NCI-H128 (cell line): Measurements from ENCODE around the gene CCM2L.

Experiments used
- DNase-seq: peaks from one replicate; lab custom pipeline; 2025; ENCODE audit not compliant: unreplicated experiment; lab: John Stamatoyannopoulos, UW

CCM2L gene

DNA sequence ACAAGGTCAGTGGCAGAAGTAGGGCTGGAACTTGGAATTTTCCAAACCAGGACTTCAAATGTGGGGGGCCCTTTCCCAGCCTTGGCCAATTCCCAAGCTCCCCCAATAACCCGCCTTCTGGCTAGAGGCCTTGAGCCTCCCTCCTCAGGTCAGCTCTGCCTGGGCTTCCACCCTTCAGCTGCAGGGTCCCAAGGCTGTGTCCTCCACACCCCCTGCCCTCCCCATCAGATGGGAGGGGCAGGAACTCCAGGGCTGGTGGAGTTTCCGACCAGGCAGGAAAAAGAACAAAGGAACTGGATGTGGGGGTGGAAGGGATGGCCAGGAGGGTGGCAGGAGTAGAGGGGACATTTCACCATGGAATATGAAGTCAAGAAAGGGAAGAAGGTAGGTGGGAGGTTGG lies at the start of gene CCM2L:
TSS of gene CCM2L (plus strand) at position 338 of the 400 bp plus-strand sequence. CDS start at position 355, 17 bp downstream.
- no peak for DNase-seq

DNA sequence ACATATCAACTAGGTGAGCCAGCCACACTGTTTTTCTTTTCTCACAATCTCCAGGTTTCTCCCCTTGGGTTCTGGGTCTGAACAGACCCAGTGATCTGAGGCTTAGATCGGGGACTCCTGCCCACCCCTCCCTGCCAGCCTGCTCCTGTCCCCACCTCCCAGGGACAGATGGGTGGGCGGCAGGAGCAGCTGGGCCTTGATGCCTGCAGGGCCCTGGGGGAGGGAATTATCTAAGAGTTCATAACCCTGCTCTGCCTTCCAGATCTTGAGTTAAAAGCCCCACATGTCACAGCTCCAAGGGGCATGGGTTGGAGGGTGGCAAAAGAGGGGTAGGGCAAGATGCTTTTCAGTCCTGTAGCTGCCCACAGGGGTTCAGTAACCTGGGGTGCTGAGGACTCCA lies 47.5 kb upstream of the CCM2L start:
- no peak for DNase-seq

DNA sequence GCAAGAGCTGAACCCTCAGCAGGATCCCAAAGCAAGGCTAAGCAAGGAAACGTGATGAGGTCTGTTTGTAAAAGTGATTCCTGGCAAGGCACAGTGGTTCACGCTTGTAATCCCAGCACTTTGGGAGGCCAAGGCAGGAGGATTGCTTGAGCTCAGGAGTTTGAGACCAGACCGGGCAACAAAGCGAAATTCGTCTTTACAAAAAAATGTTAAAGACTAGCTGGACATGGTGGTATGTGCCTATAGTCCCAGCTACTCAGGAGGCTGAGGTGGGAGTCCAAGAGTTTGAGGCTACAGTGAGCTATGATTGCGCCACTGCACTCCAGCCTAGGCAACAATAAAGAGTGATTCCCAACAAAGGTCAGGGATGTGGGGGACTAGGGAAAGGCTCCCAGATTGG lies 46.3 kb upstream of the CCM2L start:
- no peak for DNase-seq

DNA sequence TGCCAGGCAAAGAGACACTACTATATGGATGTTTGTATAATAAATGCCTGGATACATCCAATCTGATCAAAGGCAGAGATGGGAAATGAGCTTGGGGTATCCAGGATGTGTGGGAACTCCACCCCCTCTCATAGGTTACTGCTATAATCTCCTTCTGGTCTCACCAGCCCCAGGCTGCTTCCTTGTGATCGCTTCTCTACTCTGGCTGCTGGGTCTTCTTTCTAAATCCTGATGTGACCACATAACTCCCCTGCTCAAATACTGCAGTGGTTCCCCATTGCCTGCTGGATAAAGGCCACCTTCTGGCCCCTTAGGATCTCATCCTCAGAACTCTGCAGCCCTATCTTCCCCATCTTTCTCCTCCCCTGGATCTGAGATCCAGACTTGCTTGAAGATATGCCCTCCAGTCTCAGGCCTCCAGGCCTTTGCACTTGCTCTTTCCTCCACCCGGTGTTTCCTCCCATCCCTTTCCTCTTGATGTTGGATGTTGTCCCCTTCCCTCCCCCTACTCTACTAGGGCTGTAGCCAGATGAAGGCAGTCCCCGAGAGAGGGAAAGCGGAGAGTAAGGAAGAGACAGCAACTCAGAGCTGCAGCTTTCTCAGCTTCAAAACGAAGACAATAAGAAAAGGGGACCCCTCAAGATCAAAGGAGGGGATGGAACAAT lies 43.1 kb upstream of the CCM2L start:
- no peak for DNase-seq

DNA sequence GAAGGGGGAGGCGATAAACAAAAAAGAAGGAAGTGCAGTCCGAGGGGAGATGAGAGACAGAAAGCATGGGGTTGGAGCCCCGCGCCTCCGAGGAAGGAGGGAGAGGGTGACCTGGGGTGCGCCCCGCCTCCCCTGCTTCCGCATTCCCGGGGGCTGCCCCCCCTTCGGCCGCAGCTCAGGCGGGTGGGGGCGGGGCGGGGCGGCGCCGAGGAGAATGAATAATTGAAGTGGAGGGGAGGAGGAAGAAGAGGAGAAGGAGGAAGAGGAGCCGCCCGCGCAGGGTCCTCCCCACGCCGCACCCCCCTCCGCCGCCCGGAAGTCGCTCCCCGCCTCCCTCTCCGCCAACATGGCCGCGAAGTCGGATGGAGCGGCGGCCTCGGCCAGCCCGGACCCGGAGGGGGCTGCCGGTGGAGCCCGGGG lies 42.4 kb upstream of the CCM2L start, which contains the start of gene XKR7:
TSS of gene XKR7 (plus strand) at position 322 of the 420 bp plus-strand sequence. CDS start at position 347, 25 bp downstream.
- DNase-seq = peak; percentile 34

DNA sequence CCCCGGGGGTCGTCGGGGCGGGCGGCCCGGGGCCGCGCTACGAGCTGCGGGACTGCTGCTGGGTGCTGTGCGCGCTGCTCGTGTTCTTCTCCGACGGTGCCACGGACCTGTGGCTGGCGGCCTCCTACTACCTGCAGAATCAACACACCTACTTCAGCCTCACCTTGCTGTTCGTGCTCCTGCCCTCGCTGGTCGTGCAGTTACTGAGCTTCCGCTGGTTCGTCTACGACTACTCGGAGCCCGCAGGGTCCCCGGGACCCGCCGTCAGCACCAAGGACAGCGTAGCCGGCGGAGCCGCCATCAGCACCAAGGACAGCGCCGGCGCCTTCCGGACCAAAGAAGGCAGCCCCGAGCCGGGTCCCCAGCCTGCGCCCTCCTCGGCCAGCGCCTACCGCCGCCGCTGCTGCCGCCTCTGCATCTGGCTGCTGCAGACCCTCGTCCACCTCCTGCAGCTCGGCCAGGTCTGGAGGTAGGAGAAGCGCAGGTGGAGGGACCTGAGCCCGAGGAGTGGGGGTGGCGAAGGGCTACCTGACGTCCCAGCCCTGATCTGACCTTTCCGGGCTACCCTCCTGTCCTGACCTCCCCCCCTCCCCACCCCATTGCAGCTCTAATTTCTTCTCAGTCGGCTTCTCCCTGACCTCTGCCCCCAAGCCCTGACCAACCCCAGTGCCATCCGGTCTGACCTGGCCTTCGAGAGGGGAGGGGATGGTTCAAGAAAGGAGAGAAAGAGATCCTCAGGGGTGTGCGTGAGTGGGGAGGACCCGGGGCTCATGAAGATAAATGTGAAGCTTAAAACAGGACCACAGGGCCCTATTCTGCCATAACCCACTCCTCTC lies 41.7 kb upstream of the CCM2L start:
- no peak for DNase-seq

DNA sequence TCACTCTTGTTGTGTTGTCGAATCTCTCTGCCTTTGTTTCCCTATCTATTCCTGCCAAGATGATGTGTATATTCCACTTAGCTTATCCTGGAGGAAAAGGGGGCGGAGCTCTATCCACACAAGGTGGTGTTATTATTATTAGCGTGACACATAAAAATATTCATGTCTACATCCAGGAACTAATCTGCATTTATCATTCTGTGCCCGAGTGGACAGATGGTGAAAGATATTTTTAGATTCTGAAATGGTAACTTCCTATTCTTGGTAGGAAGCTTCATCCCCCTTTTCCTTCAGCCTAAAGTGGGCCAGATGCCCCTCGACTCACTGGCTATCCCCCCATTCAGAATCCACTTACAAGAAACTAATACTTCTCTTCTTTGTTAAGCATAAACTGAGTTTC lies 40.2 kb upstream of the CCM2L start:
- no peak for DNase-seq

DNA sequence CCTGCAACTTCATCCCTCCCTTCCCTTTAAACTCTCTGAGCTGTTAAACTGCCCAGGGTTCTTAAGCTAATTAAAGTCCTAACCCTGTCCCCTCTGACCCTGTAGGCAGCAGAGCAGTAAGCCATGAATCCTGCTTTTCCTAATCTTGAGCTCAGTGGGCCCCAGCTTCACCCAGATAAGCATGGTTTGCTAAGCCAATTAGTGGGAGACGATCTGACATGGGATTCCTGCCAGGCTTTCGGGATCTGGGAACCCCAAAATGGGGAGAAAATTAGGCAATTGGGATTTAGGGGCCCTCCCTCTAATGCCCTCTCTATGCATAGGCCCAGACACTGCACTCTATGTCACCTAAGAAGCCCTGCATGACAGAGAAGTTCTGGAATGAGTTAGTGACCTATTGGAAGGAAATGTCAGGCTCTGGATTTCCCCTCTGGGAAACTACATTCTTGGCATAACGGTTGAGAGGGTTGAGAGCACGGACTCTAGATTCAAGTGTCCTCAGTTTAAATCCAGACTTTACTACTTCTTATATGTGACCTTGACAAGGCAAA lies 37.7 kb upstream of the CCM2L start:
- DNase-seq = no peak

DNA sequence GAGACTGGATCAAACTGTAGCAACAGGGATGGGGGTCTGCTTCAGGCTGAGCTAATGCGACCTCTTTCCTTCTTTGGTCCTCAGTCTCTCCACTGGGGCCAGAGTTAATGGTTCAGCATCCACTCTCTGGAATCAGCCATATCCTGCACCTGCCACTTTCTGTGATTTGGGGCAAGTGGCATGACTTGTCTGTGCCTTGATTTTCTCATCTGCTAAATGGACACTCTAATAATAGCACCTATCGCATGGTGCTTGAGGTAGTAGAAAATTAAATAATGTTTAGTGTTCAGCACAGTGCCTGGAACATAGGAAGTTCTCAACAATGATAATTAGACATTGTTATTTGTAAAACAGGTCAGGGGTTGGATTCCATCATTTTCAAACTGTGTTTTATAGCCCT lies 35.9 kb upstream of the CCM2L start:
- no peak for DNase-seq

DNA sequence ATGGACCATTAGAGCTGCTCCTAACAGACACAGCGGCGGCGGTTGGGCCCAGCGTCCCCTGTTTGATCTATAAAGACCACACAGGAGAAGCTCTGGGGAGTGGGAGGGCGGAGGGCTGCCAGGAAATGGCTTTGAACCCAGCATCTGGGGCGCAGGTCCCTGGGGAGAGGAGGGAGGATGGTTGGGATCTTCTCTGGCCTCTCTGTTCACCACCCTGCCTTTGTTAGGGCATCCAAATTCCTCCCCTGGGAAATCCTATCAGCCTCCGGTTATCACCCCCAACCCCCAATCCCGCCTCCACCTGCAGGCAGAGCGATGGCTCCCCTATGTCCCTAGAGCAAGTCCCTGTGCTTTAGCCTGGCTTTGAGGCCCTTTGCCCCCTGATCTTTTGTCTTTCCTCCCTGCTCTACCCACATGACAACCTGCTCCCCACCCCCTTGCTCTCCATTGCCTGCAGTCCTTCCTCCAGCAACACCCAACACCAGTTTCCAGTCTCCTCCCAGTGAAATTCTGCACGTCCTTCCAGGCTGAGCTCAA lies 35.2 kb upstream of the CCM2L start:
- DNase-seq = no peak

DNA sequence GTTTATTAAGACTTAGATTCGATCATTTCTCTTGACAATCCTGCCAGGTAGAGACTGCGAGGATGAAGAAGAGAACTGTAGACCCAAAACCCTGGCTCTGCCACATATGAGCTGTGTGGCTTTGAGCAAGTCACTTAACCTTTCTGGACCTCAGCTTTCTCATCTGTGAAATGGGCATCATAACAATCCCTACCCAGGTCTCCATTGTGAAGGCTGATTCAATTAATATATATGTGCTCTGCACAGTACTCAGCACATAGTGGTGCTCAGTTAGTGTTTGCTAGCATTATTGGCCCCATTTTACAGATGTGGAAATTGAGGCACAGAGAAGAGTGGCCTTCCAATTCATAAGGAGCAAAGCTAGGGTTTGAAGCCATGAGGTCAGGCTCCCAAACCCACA lies 34.4 kb upstream of the CCM2L start:
- DNase-seq = no peak

DNA sequence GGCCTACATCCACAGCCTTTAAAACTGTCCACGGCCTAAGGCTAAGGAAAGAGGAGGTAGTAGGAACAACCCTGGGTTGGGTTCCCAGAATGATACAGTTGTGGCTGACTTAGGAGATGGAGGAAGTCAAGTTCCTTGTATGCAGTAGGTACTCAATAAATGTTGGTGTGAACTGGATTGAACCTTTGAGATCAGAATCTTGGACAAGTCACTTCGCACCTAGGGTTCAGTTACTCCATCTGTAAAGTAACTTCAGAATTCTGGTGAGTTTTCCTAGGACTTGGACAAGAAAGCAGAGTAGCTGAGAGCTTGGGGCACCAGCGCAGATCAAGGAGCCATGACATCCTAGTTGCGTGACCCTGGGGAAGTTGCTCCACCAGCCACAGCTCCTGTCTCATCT lies 33.2 kb upstream of the CCM2L start:
- no peak for DNase-seq

DNA sequence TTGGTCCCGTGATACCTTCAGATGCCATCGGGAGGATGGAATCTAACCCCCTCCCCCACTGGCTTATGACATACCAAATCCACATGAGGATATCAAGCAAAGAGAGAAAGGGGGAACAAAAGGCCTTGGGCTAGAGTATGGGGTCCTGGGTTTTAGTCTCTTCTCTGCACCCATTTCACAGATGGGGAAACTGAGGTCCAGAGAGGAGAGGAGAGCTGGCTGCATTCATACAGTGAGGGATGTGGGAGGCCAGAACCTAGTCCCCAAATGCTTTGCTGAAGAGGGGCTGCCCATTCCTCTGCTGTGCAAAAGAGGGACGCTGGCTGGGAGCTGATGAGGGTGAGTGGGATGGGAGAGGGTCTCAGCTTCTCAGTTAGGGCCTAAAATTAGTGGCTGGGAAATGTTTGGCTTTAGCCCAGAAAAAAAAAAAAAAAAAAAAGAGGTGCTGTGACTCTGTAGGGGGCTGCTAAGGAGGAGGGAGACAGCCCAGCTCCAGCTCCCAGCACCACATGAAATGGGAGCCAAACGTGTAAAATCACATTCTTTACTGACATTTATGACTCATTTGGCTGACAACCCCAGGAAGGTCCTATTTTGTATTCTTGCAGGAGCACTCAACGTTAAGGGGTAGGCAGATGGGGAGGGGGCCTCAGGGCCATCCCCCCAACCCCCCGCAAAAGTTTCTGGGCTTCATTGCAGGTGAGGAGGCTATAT lies 30.4 kb upstream of the CCM2L start:
- DNase-seq = no peak

DNA sequence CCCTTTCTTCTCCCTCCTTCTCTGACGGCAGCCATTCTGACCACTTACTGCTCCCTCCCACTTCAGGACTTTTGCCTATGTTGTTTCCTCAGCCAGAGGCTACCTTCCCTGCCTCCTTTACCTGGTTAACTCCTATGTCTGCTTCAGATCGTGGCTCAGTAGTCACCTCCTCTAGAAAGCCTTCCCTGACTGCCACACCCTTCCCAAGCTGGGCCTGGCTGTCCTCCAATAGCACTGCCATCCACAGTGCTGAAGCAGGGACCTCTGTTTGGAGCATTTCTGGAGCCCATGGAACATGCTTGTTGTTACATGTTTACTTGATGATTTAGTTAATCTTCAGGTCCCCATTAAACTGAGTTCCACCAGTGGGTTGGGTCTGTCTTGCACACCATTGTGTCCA lies 28.5 kb upstream of the CCM2L start:
- DNase-seq = no peak

DNA sequence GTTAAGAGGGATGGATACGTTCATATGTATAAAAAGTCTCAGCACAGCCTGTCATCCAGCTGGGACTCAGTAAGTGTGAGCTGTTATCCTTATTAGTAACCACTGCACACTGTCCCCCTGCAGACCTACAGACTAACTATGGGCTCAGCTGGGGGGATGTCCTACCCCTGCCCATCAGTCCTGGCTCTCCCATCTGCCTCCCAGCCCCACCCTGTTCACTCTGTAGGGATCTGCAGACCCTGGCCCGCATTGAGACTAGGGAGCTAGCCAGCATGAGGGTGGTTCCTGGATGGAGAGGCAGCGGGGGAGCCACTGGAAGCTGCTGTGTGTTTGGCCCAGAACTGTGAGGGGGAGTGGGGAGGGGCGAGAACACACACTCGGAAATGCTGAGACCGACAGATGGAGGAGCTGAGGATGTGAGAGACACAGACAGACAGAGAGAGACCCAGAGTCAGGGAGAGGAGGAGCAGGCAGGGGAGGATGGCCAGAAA lies 25.2 kb upstream of the CCM2L start:
- no peak for DNase-seq

DNA sequence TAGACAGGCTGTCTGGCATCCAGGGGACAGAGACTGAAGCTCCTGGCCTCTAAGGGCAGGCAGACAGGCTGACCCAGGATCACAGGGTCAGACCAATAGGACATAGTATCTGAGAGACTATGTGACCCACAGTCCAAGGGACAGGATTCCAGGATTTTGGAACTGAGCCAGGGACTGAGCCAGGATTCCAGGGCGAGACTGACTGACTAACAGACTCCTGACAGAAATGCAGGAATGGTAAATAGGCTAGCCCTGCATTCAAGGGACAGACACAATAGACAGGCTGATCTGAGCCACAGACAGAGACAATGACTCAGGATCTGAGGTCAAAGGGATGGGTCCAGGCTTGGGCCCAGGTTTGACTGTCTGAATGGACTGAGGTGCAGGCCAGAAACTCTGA lies 22.5 kb upstream of the CCM2L start:
- no peak for DNase-seq

DNA sequence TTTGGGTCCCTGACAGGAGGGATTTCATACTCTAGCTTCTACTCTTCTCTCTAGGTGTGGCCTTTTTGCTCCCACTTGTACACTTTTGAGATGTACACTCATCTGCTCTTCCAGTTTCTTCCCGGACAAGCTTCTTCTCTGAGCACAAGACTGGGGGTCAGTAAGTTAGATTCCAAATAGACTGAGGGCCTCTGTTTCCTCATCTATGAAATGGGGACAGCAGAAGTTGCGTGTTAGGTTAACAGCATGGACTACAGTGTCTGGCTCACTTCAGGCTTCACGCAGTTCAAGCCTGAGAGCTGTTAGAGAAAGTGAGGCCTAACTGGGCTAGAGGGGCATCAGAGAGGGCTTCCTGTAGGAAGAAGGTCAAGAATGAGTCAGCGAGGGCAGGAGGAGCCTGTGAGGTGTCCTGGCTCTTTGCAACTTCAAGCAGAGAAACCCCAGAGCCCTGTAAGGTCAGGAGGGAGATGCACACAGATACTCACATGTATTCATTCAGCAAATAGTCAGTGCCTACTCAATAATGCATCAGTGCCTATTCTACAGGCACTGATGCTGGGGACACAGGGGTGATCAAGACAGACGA lies 21.7 kb upstream of the CCM2L start:
- DNase-seq = no peak

DNA sequence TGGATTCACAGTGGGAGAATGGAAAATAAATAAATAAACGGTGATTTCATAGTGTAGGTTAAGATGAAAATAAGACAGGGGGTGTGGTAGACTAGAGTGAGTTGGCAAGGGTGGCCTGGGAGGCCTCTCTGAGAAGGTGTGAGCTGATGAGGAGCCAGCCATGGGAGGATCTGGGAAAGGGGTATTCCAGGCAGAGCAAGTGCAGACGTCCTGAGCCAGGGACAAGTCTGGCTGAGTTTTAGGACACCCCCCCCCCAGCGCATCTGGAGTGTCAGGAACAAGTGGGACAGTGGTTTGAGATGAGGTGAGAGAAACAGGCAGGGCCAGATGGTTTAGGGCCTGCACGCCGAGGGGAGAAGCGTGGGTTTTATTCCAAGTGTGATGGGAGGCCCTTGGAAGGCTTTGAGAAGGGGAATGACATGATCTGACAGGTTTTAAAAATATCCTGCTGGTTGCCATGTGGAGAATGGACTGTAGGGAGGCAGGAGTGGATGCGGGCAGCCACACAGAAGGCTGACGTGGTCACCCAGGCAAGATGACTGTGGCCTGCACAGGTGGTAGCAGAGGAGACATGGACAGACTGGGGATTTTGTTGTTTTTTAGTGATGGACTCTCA lies 21.1 kb upstream of the CCM2L start:
- DNase-seq = no peak

DNA sequence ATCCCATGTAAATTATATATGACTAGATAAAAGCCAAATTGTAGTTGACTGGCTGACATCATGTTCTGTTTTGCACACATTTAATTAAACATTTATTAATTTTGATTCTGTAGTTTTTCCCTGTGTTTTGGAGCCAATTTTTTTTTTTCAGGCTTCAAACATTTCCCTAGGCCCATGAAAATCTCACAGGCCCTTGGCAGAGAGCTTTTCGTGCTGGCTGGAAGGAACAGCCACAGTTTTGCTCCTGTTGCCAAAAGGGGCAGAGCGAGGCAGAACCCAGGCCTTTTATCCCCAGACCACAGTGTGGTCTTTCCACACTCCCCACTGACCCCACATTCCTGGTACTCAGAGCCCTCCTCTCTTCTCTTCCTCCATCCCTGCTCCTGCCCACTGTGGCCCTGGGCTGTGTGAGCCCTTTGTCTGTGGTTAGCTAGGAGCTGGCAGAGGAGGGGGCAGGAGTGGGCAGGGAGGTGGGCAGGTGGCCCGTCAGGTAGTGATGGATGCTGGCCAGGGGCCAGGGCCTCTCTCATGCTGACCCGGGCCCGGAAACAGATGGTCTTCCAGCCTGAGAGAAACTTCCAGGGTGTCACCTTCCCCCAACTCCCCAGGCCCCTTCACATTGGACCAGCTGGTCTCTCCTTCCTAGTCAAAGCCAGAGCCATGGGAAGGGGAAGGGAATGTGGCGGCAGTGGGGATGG lies 19.4 kb upstream of the CCM2L start:
- no peak for DNase-seq

DNA sequence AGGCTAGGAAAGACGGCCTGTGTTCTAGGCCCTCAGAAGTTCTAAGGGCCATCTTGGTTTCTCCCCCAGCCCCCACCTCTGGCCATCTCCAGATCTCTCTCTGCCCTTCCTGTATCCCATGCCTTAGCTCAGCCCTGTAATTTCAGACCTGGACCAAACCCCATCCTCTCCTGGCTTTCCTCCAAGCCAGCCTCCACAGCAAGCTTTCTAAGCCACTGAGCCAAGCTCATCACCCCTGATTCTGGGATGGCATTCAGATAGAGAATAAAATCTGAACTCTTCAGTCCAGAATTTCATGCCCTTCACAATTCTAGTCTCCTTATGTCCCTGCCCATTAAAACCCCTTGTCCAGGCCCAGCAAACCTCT lies 18.9 kb upstream of the CCM2L start:
- DNase-seq = no peak
